OCI-LY1 (cell line): ENCODE measurements around the gene SLC35F4.

ENCODE experiments used
- H2AFZ ChIP-seq: fragments of 200-600 bp; sonication (generic), shearing (Covaris generic); 2 replicates; pipeline ENCODE4 v1.6.0; 2014; ENCODE audit warnings: antibody characterized with exemption, mild to moderate bottlenecking, low read length
- H3F3A ChIP-seq: fragments of 200-600 bp; sonication (generic), shearing (Covaris generic); 2 replicates; pipeline ENCODE4 v1.6.0; 2014; ENCODE audit warnings: mild to moderate bottlenecking, antibody characterized with exemption, low read length, moderate library complexity; ENCODE audit not compliant: insufficient read depth
- H3K27ac ChIP-seq: fragments of 200-600 bp; sonication (generic); 2 replicates; pipeline ENCODE4 v1.5.1; 2014; ENCODE audit warnings: low read length, mixed run types, mild to moderate bottlenecking, low read depth; ENCODE audit not compliant: poor library complexity, severe bottlenecking
- H3K27me3 ChIP-seq: fragments of 200-600 bp; sonication (generic); 2 replicates; pipeline ENCODE4 v1.6.0; 2014; ENCODE audit warnings: antibody characterized with exemption, mild to moderate bottlenecking, low read length, moderate library complexity; ENCODE audit not compliant: insufficient read depth
- H3K36me3 ChIP-seq: fragments of 200-600 bp; sonication (generic); 2 replicates; pipeline ENCODE4 v1.6.1; 2014; ENCODE audit warnings: mild to moderate bottlenecking, antibody characterized with exemption, low read length, moderate library complexity, mixed read lengths; ENCODE audit not compliant: insufficient read depth
- H3K4me1 ChIP-seq: fragments of 200-600 bp; sonication (generic); 2 replicates; pipeline ENCODE4 v1.5.1; 2014; ENCODE audit warnings: mild to moderate bottlenecking, low read length, moderate library complexity; ENCODE audit not compliant: insufficient read depth, severe bottlenecking
- H3K4me2 ChIP-seq: fragments of 200-600 bp; sonication (generic), shearing (Covaris generic); 2 replicates; pipeline ENCODE4 v1.6.1; 2014; ENCODE audit warnings: low read length
- H3K4me3 ChIP-seq: fragments of 200-600 bp; sonication (generic); 2 replicates; pipeline ENCODE4 v1.5.1; 2014; ENCODE audit warnings: low read length, low read depth, mild to moderate bottlenecking, mixed read lengths; ENCODE audit not compliant: poor library complexity, severe bottlenecking
- H3K79me2 ChIP-seq: fragments of 200-600 bp; shearing (Covaris generic); 2 replicates; pipeline ENCODE4 v1.6.1; 2016; ENCODE audit warnings: mixed run types, low read length, mixed read lengths; ENCODE audit not compliant: insufficient read depth
- H3K9ac ChIP-seq: fragments of 200-600 bp; sonication (generic), shearing (Covaris generic); 2 replicates; pipeline ENCODE4 v1.6.1; 2014; ENCODE audit warnings: mild to moderate bottlenecking, low read length, mixed read lengths
- H3K9me2 ChIP-seq: fragments of 200-600 bp; sonication (generic), shearing (Covaris generic); 2 replicates; pipeline ENCODE4 v1.6.1; 2014; ENCODE audit warnings: low read depth, mild to moderate bottlenecking, low read length, mixed read lengths
- H3K9me3 ChIP-seq: fragments of 200-600 bp; shearing (Covaris generic); 2 replicates; pipeline ENCODE4 v1.6.1; 2014; ENCODE audit warnings: low read length, mixed read lengths
- H4K20me1 ChIP-seq: fragments of 200-600 bp; sonication (generic), shearing (Covaris generic); 2 replicates; pipeline ENCODE4 v1.6.0; 2016; ENCODE audit warnings: mild to moderate bottlenecking, low read length; ENCODE audit not compliant: insufficient read depth
- EZH2 ChIP-seq: fragments of 200-600 bp; sonication (generic), shearing (Covaris generic); IDR thresholded peaks from 2 replicates; pipeline ENCODE4 v1.8.0; 2017; ENCODE audit warnings: borderline replicate concordance, mixed run types, mild to moderate bottlenecking, antibody characterized with exemption, low read length, moderate library complexity, mixed read lengths
- TF ChIP-seq, protein P1 (sequence below): fragments of 200-600 bp; sonication (generic), shearing (Covaris generic); IDR thresholded peaks from 2 replicates; pipeline ENCODE4 v1.5.1; 2017; ENCODE audit warnings: mild to moderate bottlenecking, antibody characterized with exemption, low read length, moderate library complexity, mixed read lengths

The SLC35F4 gene

DNA sequence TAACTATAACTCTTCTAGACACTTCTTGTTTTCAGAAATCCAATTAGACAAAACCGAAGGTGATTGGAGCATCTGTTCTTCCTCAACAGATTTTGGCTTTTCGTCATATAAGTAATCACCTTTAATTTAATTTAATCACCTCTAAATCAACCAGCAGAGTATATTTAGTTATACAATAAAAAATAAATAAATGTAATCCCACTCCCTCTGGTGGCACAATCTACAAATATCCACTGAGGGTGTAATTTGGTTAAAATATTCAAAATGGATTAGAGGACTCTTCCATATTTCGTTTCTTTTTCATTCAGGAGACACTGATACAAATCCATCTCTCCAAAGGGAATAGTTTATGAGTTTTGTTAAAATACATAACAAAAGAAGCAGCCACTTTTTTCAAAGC is 18.3 kb upstream of the SLC35F4 start:
- H3K9ac ChIP-seq = no peak overlapping the region
- H3K9me3 ChIP-seq = no peaks in the 10 kb centered on the region
- no peak overlapping the region for H3K4me2 ChIP-seq
- H4K20me1 ChIP-seq = no peaks in the 10 kb centered on the region
- no peaks in the 10 kb centered on the region for H3K36me3 ChIP-seq
- TF ChIP-seq, protein P1, sequence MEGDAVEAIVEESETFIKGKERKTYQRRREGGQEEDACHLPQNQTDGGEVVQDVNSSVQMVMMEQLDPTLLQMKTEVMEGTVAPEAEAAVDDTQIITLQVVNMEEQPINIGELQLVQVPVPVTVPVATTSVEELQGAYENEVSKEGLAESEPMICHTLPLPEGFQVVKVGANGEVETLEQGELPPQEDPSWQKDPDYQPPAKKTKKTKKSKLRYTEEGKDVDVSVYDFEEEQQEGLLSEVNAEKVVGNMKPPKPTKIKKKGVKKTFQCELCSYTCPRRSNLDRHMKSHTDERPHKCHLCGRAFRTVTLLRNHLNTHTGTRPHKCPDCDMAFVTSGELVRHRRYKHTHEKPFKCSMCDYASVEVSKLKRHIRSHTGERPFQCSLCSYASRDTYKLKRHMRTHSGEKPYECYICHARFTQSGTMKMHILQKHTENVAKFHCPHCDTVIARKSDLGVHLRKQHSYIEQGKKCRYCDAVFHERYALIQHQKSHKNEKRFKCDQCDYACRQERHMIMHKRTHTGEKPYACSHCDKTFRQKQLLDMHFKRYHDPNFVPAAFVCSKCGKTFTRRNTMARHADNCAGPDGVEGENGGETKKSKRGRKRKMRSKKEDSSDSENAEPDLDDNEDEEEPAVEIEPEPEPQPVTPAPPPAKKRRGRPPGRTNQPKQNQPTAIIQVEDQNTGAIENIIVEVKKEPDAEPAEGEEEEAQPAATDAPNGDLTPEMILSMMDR = no peak
- TF ChIP-seq EZH2 = no peak
- H3K4me1 ChIP-seq = no peaks in the 10 kb centered on the region
- H3K79me2 ChIP-seq = no peaks in the 10 kb centered on the region
- no peaks in the 10 kb centered on the region for H3K27me3 ChIP-seq
- no peak overlapping the region for H3K4me3 ChIP-seq
- no peak overlapping the region for H3K27ac ChIP-seq
- H2AFZ ChIP-seq = no peak overlapping the region
- no peaks in the 10 kb centered on the region for H3K9me2 ChIP-seq
- no peaks in the 10 kb centered on the region for H3F3A ChIP-seq

DNA sequence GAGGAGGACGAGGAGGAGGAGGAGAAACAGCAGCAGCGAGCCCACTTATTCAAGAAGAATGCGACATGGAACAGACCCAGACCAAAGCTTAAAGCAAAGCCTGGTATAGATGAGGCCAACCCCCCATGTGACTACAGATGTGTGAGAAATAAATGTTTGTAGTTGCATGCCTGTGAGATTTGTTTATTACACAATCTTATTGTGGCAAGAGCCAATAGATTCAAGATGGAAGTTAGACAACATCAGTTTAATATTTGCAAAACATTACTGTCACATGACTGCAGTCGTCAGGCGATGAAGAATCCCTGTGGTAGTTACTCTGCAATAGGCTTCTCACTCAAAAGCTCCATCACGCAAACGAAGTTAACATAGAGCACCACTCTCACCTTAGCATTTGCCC is 17.2 kb upstream of the SLC35F4 start:
- H3K79me2 ChIP-seq = no peaks in the 10 kb centered on the region
- H3K9me3 ChIP-seq = no peaks in the 10 kb centered on the region
- no peak overlapping the region for H3K4me2 ChIP-seq
- H3K27me3 ChIP-seq = no peaks in the 10 kb centered on the region
- H4K20me1 ChIP-seq = no peaks in the 10 kb centered on the region
- no peaks in the 10 kb centered on the region for H3K9me2 ChIP-seq
- H3K27ac ChIP-seq = no peak overlapping the region
- H3F3A ChIP-seq = no peaks in the 10 kb centered on the region
- no peak overlapping the region for H3K9ac ChIP-seq
- TF ChIP-seq EZH2 = no peak
- TF ChIP-seq, protein P1 = no peak
- H2AFZ ChIP-seq = no peak overlapping the region
- H3K4me3 ChIP-seq = no peak overlapping the region
- no peaks in the 10 kb centered on the region for H3K36me3 ChIP-seq
- H3K4me1 ChIP-seq = no peaks in the 10 kb centered on the region

DNA sequence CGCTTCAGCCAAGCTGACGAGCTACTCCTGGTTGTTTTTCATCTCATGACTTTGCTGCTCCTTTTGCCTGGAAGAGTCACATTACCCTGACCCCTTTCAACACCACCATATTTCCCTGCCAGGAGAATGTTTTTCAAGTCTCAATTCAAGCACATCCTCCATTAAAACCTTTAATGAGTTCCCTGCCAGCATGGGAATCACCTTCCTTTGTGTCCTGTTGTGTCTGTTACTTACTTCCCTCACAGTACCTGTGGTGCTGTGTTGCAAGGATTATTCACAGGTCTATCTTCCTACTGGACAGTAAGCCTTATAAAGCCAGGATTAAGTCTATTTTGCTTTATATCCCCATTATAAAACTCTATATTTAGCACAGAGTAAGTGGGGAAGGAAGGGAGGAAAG is 13.6 kb upstream of the SLC35F4 start:
- Histone ChIP-seq H3K4me2 (no peak overlapping the region), H3K27ac (no peak overlapping the region), H2AFZ (no peak overlapping the region), H3F3A (no peaks in the 10 kb centered on the region), H3K9ac (no peak overlapping the region), H3K9me3 (no peaks in the 10 kb centered on the region), H3K27me3 (no peaks in the 10 kb centered on the region), H3K9me2 (no peaks in the 10 kb centered on the region), H3K36me3 (no peaks in the 10 kb centered on the region), H3K79me2 (no peaks in the 10 kb centered on the region), H4K20me1 (no peaks in the 10 kb centered on the region), H3K4me1 (no peaks in the 10 kb centered on the region), H3K4me3 (no peak overlapping the region)
- TF ChIP-seq EZH2 = no peak
- TF ChIP-seq, protein P1 = no peak
